CD8-positive, alpha-beta memory T cell (primary cell): ENCODE data around the gene DRC3. TPM values are rescaled to one million over a fixed set of nuclear protein-coding genes. Genes with fewer than 3 reads are reported as not detected.

Source experiments
- CTCF ChIA-PET: fragments of 350-600 bp; sonication (Branson Sonifier 250); formaldehyde crosslinking; loops from one replicate; lab custom pipeline; 2021; ENCODE audit warnings: antibody characterized with exemption; lab: Charles Lee
- POLR2A ChIA-PET: fragments of 350-600 bp; sonication (Branson Sonifier 250); formaldehyde crosslinking; loops from one replicate; lab custom pipeline; 2021; ENCODE audit warnings: antibody characterized with exemption; lab: Charles Lee
- DNase-seq, 5 donors: peaks; one replicate each; pipeline versions ENCODE4 v3.0.0 to v3.0.0-alpha.2; 2020 to 2022; ENCODE audit warnings: mixed read lengths in 1 of 5
- H3K27ac ChIP-seq: one replicate; pipeline ENCODE4 v1.7.0; 2013; ENCODE audit warnings: low read depth, mild to moderate bottlenecking, low read length, moderate library complexity
- H3K27me3 ChIP-seq: 2 replicates; pipeline ENCODE4 v1.7.0; 2013; ENCODE audit warnings: low read length, mild to moderate bottlenecking; ENCODE audit not compliant: insufficient read depth, poor library complexity, severe bottlenecking
- H3K36me3 ChIP-seq: 2 replicates; pipeline ENCODE4 v1.7.0; 2013; ENCODE audit warnings: mild to moderate bottlenecking, low read length, moderate library complexity; ENCODE audit not compliant: insufficient read depth
- H3K4me1 ChIP-seq: 2 replicates; pipeline ENCODE4 v1.7.0; 2013; ENCODE audit warnings: mild to moderate bottlenecking, low read length, moderate library complexity; ENCODE audit not compliant: insufficient read depth
- H3K4me3 ChIP-seq: 2 replicates; pipeline ENCODE4 v1.7.0; 2013; ENCODE audit warnings: mild to moderate bottlenecking, low read length
- H3K9me3 ChIP-seq: 2 replicates; pipeline ENCODE4 v1.7.0; 2013; ENCODE audit warnings: mild to moderate bottlenecking, low read length
- H3K27ac Mint-ChIP-seq, 8 donors: one replicate each; pipeline ENCODE4 v1.8.0; 2020 to 2021; ENCODE audit warnings: mixed read lengths in 8 of 8, mild to moderate bottlenecking in 6 of 8, inconsistent platforms in 3 of 8, moderate library complexity in 3 of 8
- H3K27me3 Mint-ChIP-seq, 2 donors: one replicate each; pipeline ENCODE4 v1.8.0; 2020 to 2021; ENCODE audit warnings: mixed read lengths in 2 of 2, mild to moderate bottlenecking in 1 of 2, moderate library complexity in 1 of 2
- H3K36me3 Mint-ChIP-seq, 3 donors: one replicate each; pipeline ENCODE4 v1.8.0; 2020 to 2021; ENCODE audit warnings: mixed read lengths in 3 of 3, inconsistent platforms in 1 of 3, mild to moderate bottlenecking in 1 of 3
- H3K4me1 Mint-ChIP-seq, 3 donors: one replicate each; pipeline ENCODE4 v1.8.0; 2020 to 2021; ENCODE audit warnings: mixed read lengths in 3 of 3, inconsistent platforms in 1 of 3, mild to moderate bottlenecking in 1 of 3
- H3K4me3 Mint-ChIP-seq, 7 donors: one replicate each; pipeline ENCODE4 v1.8.0; 2020 to 2021; ENCODE audit warnings: mixed read lengths in 7 of 7, mild to moderate bottlenecking in 6 of 7, moderate library complexity in 4 of 7, inconsistent platforms in 2 of 7
- H3K9me3 Mint-ChIP-seq, 5 donors: one replicate each; pipeline ENCODE4 v1.8.0; 2020 to 2022; ENCODE audit warnings: mixed read lengths in 5 of 5, mild to moderate bottlenecking in 3 of 5, moderate library complexity in 2 of 5, inconsistent platforms in 1 of 5
- polyA plus RNA-seq: library from polyadenylated mRNA; unstranded; fragments of 300-500 nt; fragmentation: Illumina TruSeq; gene quantifications from one replicate; pipeline ENCODE4 v1.2.3, GENCODE V29; 2021
- total RNA-seq, 2 experiments: library from RNA; stranded (reverse); gene quantifications; one replicate each; pipeline ENCODE4 v1.2.3, GENCODE V29; 2021

The DRC3 gene
- total and polyA plus RNA-seq, 3 experiments from 2014 or later, result 0.33 to 0.60 TPM; not detected in 1

DNA sequence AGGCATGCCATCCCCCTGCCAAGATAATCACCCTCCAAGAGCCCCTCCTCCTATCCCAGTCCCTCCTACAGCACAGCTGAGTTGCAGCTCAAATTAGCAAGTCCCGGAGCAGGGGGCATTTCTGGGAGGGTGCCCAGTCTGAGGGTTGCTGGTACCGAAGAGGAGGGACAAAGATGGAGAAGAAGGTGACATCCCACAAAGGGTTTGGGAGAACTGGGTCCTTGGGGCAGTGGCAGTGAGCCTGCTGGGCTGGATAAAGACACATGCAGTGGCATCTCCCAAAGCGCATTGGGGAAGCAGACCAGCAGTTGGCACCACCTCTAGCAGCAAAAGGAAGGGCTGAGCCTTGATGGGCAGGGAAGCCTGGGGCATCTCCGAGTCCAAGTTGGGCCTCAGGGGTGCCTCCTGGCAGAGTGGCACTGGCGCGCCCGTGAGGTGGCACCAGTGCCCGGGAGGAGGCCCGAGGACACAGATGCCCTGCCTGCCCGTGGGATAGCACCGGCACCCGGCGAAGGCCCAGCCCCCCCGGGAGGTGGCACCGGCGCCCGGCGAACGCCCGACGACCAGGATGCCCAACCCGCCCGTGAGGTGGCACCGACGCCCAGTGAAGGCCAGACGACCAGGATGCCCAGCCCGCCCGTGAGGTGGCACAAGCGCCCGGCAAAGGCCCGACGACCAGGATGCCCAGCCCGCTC is 1.1 kb upstream of the DRC3 start:
- H3K27me3 Mint-ChIP-seq, result no peaks in the 10 kb centered on the region
- H3K4me3 Mint-ChIP-seq, result peak overlapping the region; percentile 73 to 99 (median 87)
- peaks cover 0 to 5% (median 0%) of the 10 kb centered on the region in 3 donors for H3K36me3 Mint-ChIP-seq
- peak overlapping the region; percentile 58 to 87 (median 81) for H3K27ac Mint-ChIP-seq
- no peaks in the 10 kb centered on the region for H3K27me3 ChIP-seq
- peaks cover 33 to 57% (median 50%) of the 10 kb centered on the region in 3 donors for H3K4me1 Mint-ChIP-seq
- H3K36me3 ChIP-seq, result no peaks in the 10 kb centered on the region
- peaks cover 27% of the 10 kb centered on the region for H3K4me1 ChIP-seq
- no peaks in the 10 kb centered on the region for H3K9me3 ChIP-seq
- H3K4me3 ChIP-seq, result peak overlapping the region; percentile 59
- POLR2A ChIA-PET, result interaction anchor here (0.9 to 1.6 kb wide), 4 partner anchors 13 to 222 kb away, joined by 3 to 31 read pairs (median 3); partner anchors contain the start of genes ALKBH5, ATPAF2 and GID4
- H3K27ac ChIP-seq, result peak overlapping the region; percentile 79
- H3K9me3 Mint-ChIP-seq, result no peaks in the 10 kb centered on the region
- DNase-seq, result peak in 2 of 5 donors; percentile 21 to 69
- CTCF ChIA-PET, result interaction anchor here (1.9 kb wide), 1 partner anchor 64 kb away, joined by 4 read pairs; no protein-coding TSS in a partner anchor

- ChIA-PET CTCF (interaction anchor here (0.8 to 1.4 kb wide), 6 partner anchors 12 to 111 kb away, joined by 3 to 7 read pairs (median 4); no protein-coding TSS in a partner anchor), POLR2A (interaction anchor here (0.5 to 1.6 kb wide), 3 partner anchors 15 to 359 kb away, joined by 3 to 31 read pairs (median 5); partner anchors contain the start of gene SREBF1)
- Mint-ChIP-seq H3K4me3 (peak overlapping the region; percentile 91 to 99 (median 97)), H3K27me3 (peaks cover 0 to 3% of the 10 kb centered on the region in 2 donors), H3K4me1 (peaks cover 27 to 44% (median 38%) of the 10 kb centered on the region in 3 donors), H3K27ac (peak overlapping the region; percentile 71 to 97 (median 96)), H3K36me3 (peaks cover 0 to 5% (median 0%) of the 10 kb centered on the region in 3 donors), H3K9me3 (no peaks in the 10 kb centered on the region)
- Histone ChIP-seq H3K36me3 (no peaks in the 10 kb centered on the region), H3K27me3 (no peaks in the 10 kb centered on the region), H3K4me1 (peaks cover 25% of the 10 kb centered on the region), H3K9me3 (no peaks in the 10 kb centered on the region), H3K4me3 (peak overlapping the region; percentile 49), H3K27ac (peak overlapping the region; percentile 73)
- DNase-seq, result no peak
Measured at GRCh38 chr17:17972952-17973254, 241 bp downstream of the DRC3 start.

DNA sequence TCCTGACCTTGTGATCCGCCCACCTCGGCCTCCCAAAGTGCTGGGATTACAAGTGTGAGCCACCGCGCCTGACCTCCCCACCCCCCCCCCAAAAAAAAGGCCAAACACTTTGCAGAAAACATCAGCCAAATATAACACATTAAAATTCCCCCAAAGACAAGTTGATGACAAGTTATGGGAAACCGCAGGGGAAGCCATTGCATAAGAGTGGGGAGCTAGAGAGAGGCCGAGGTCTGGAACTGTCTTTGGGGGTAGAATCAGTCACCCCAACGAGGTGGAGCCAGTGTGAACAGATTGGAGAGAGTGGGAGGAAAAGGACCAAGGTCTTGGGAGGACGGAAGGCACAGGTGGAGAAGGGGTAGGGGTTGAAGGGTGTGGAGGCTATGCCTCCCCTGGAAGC is 2.8 kb downstream of the DRC3 start:
- Histone ChIP-seq H3K4me3 (no peak overlapping the region), H3K4me1 (peaks cover 18% of the 10 kb centered on the region), H3K27ac (no peak overlapping the region), H3K36me3 (no peaks in the 10 kb centered on the region), H3K9me3 (no peaks in the 10 kb centered on the region), H3K27me3 (no peaks in the 10 kb centered on the region)
- Mint-ChIP-seq H3K4me3 (no peak overlapping the region), H3K4me1 (peaks cover 22 to 27% (median 26%) of the 10 kb centered on the region in 3 donors), H3K36me3 (peaks cover 0 to 5% (median 0%) of the 10 kb centered on the region in 3 donors), H3K27me3 (peaks cover 0 to 6% of the 10 kb centered on the region in 2 donors), H3K9me3 (no peaks in the 10 kb centered on the region), H3K27ac (peak overlapping the region in 1 of 8 donors; percentile 66)
- DNase-seq, result no peak
- CTCF ChIA-PET, result interaction anchor here (0.8 kb wide), 1 partner anchor 29 kb away, joined by 4 read pairs; no protein-coding TSS in a partner anchor
- POLR2A ChIA-PET, result no interaction called here

GRCh38 chr17:17976931-17977570 is 4.4 kb downstream of the DRC3 start:
- no peak overlapping the region for H3K4me3 ChIP-seq
- H3K36me3 ChIP-seq, result no peaks in the 10 kb centered on the region
- no peaks in the 10 kb centered on the region for H3K27me3 ChIP-seq
- no peak overlapping the region for H3K4me3 Mint-ChIP-seq
- ChIA-PET CTCF (no interaction called here), POLR2A (no interaction called here)
- peaks cover 0 to 4% (median 0%) of the 10 kb centered on the region in 3 donors for H3K36me3 Mint-ChIP-seq
- no peak for DNase-seq
- H3K9me3 Mint-ChIP-seq, result no peaks in the 10 kb centered on the region
- peak overlapping the region in 2 of 8 donors; percentile 47 to 66 for H3K27ac Mint-ChIP-seq
- peaks cover 0 to 6% of the 10 kb centered on the region in 2 donors for H3K27me3 Mint-ChIP-seq
- H3K4me1 ChIP-seq, result peaks cover 5% of the 10 kb centered on the region
- no peaks in the 10 kb centered on the region for H3K9me3 ChIP-seq
- H3K4me1 Mint-ChIP-seq, result peaks cover 10 to 15% (median 14%) of the 10 kb centered on the region in 3 donors
- H3K27ac ChIP-seq, result no peak overlapping the region

DNA sequence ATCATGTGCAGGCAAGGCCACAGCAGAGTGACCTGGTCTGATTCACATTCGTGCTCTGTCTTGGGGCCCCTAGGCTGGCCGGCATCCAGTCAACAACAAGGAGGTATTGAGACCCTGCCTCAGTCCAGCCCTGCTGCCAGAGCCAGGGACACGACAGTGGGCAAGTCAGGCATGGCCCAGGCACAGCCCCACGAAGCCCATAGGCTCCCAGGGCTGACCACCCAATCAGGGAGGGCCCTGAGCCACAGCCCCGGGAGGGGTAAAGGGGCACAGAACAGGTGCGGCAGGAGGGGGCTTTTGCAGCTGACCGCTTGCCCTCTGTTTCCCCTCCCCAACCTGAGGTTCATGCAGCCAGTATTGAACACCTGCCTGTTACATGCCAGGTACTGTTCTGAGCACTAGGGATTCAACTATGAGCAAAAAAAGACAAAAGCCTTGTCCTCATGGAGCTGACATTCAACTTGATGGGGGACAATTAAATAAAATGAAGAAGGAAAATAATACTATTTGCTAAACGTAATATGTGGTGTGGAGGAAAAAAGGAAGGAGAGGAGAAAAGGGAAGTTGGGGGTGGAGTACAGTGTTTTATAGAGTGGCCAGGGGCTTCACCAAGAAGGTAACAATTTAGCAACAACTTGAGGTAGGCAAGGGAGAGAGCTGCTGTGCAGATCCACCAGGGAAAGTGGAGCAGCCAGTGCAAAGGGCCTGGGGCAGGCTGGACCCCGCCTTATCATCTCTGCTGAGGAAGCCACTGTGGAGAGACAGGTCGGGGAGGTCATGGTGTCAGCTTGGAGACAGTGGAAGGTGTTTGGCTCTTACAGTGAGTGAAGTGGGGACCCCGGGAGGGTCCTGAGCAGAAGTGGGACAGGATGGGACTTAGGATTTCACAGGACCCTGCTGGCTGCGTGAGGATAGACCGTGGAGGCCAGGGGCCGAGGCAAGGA is 6.1 kb downstream of the DRC3 start:
- Mint-ChIP-seq H3K4me1 (peaks cover 2 to 3% (median 2%) of the 10 kb centered on the region in 3 donors), H3K27me3 (peaks cover 0 to 6% of the 10 kb centered on the region in 2 donors), H3K36me3 (no peaks in the 10 kb centered on the region), H3K9me3 (no peaks in the 10 kb centered on the region), H3K27ac (no peak overlapping the region), H3K4me3 (no peak overlapping the region)
- DNase-seq, result no peak
- Histone ChIP-seq H3K9me3 (no peaks in the 10 kb centered on the region), H3K27me3 (no peaks in the 10 kb centered on the region), H3K4me3 (no peak overlapping the region), H3K36me3 (no peaks in the 10 kb centered on the region), H3K27ac (no peak overlapping the region), H3K4me1 (no peaks in the 10 kb centered on the region)
- CTCF ChIA-PET, result no interaction called here
- POLR2A ChIA-PET, result no interaction called here

- no peaks in the 10 kb centered on the region for H3K36me3 ChIP-seq
- peaks cover 0 to 6% of the 10 kb centered on the region in 2 donors for H3K27me3 Mint-ChIP-seq
- CTCF ChIA-PET, result no interaction called here
Measured at GRCh38 chr17:17979778-17980177, 7.1 kb downstream of the DRC3 start.

GRCh38 chr17:17981330-17981729 is 8.7 kb downstream of the DRC3 start:
- H3K4me1 Mint-ChIP-seq, result no peaks in the 10 kb centered on the region
- Histone ChIP-seq H3K4me3 (no peak overlapping the region), H3K36me3 (no peaks in the 10 kb centered on the region), H3K27ac (no peak overlapping the region), H3K9me3 (no peaks in the 10 kb centered on the region), H3K4me1 (no peaks in the 10 kb centered on the region), H3K27me3 (no peaks in the 10 kb centered on the region)
- DNase-seq, result no peak
- no peak overlapping the region for H3K4me3 Mint-ChIP-seq
- no peaks in the 10 kb centered on the region for H3K36me3 Mint-ChIP-seq
- ChIA-PET POLR2A (no interaction called here), CTCF (no interaction called here)
- no peaks in the 10 kb centered on the region for H3K9me3 Mint-ChIP-seq
- H3K27me3 Mint-ChIP-seq, result peaks cover 0 to 6% of the 10 kb centered on the region in 2 donors
- no peak overlapping the region for H3K27ac Mint-ChIP-seq

More at GRCh38 chr17:17979778-17980177, 7.1 kb downstream of the DRC3 start:
- no peaks in the 10 kb centered on the region for H3K4me1 ChIP-seq
- POLR2A ChIA-PET, result interaction anchor here (0.7 kb wide), 1 partner anchor 144 kb away, joined by 4 read pairs; no protein-coding TSS in a partner anchor
- no peaks in the 10 kb centered on the region for H3K27me3 ChIP-seq
- Mint-ChIP-seq H3K27ac (no peak overlapping the region), H3K4me3 (no peak overlapping the region), H3K36me3 (no peaks in the 10 kb centered on the region), H3K9me3 (no peaks in the 10 kb centered on the region), H3K4me1 (no peaks in the 10 kb centered on the region)
- DNase-seq, result no peak
- H3K4me3 ChIP-seq, result no peak overlapping the region
- no peak overlapping the region for H3K27ac ChIP-seq
- H3K9me3 ChIP-seq, result no peaks in the 10 kb centered on the region
